ENCODE results near the gene RBX1. TPM values are rescaled to one million over a fixed set of nuclear protein-coding genes. Genes with fewer than 3 reads are reported as not detected.
A peak's percentile ranks its signal among the peaks of the same experiment; 100 is the strongest.
"Not testable (repeated sequence)": the region's sequence is repeated elsewhere in the genome, so short reads cannot be mapped to it uniquely, and the experiment has no call there.

Gene RBX1
- total RNA-seq, 1 donor from 2014 or later = 60.9 TPM

DNA sequence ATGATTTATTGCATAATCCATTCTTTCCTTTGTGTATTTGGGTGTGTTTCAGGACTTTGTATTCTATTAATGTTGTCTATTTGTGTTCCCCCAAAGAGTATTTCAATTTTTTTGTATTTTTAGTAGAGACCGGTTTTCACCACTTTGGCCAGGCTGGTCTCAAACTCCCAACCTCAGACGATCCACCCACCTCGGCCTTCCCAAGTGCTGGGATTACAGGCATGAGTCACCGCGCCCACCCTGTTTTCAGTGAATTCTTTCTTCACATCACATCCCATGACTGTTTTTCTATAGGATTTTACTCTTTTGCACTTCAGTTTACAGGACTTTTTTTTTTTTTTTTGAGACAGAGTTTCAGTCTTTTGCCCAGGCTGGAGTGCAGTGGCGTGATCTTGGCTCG, 46.3 kb downstream of the RBX1 start:
- Mint-ChIP-seq H3K27me3 (peaks cover 11% of the 10 kb centered on the region), H3K9me3 (ENCODE audit: low read depth) (peaks cover 5% of the 10 kb centered on the region), H3K4me1 (ENCODE audit: low read depth) (peaks cover 17% of the 10 kb centered on the region), H3K27ac (peak overlapping the region; percentile 82), H3K4me3 (ENCODE audit: low read depth) (no peak overlapping the region), H3K36me3 (ENCODE audit: insufficient read depth) (no peaks in the 10 kb centered on the region)
- no peak for DNase-seq (ENCODE audit: low spot score, unreplicated experiment)
- TF ChIP-seq, protein P1, sequence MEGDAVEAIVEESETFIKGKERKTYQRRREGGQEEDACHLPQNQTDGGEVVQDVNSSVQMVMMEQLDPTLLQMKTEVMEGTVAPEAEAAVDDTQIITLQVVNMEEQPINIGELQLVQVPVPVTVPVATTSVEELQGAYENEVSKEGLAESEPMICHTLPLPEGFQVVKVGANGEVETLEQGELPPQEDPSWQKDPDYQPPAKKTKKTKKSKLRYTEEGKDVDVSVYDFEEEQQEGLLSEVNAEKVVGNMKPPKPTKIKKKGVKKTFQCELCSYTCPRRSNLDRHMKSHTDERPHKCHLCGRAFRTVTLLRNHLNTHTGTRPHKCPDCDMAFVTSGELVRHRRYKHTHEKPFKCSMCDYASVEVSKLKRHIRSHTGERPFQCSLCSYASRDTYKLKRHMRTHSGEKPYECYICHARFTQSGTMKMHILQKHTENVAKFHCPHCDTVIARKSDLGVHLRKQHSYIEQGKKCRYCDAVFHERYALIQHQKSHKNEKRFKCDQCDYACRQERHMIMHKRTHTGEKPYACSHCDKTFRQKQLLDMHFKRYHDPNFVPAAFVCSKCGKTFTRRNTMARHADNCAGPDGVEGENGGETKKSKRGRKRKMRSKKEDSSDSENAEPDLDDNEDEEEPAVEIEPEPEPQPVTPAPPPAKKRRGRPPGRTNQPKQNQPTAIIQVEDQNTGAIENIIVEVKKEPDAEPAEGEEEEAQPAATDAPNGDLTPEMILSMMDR (IDR thresholded peaks at IDR 0.05; ENCODE audit: unreplicated experiment) = no peak

DNA sequence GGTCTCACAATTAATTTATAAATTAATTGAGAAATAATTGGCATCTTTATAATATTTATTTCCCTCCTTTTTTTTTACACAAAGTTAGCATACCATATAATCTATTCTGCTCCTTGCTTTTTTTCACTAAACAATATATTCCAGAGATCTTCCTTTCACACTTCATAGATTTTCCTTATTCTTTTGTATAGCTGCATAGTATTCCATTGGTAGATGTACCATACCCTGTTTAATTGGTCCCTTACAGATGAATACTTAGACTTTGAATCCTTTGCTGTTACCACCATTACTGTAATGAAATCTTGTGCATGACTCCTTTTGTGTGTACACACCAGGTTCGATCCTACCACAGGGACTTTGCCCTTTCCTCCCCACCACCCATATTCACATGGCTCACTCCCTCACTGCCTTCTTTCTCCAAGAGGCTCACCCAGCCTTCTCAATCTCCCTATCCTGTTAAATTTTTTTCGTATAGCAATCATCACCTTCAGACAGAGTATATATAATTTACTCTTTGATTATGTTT, 48.9 kb downstream of the RBX1 start:
- TF ChIP-seq, protein P1 (IDR thresholded peaks at IDR 0.05; ENCODE audit: unreplicated experiment) = no peak
- H3K4me3 Mint-ChIP-seq (ENCODE audit: low read depth) = no peak overlapping the region

DNA sequence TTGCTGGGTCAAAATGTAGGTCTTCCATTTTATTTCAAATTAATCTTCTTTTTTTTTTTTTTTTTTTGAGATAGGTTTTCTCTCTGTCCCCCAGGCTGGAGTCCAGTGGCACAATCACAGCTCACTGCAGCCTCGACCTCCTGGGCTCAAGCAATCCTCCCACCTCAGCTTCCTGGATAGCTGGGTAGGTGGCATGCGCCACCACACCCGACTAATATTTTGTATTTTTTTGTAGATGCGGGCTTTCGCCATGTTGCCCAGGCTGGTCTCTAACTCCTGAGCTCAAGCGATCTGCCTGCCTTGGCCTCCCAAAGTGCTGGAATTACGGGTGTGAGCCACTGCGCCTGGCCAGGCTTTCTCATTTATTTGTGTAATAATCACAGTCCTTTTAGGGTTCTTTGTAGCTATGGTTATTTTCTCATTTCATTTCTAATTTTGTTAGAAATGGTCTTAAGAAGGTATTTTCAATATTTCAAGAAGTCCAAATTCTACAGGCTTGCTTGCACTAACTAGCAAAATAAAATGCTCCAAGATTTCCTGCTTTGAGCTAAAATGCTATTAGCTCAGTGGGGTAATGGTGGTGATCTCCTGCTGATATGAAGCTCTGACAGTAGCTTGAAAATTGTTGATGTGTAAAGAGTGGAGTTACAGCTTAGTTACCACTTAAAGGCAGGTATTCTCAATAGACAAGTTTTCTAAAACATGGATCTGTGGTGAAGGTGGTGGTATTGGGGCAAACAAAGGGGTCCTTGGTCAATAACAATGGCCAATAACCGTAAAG, 50.0 kb downstream of the RBX1 start:
- Mint-ChIP-seq H3K4me1 (ENCODE audit: low read depth) (peaks cover 22% of the 10 kb centered on the region), H3K4me3 (ENCODE audit: low read depth) (no peak overlapping the region), H3K27ac (peak overlapping the region; percentile 96), H3K27me3 (no peaks in the 10 kb centered on the region), H3K36me3 (ENCODE audit: insufficient read depth) (no peaks in the 10 kb centered on the region), H3K9me3 (ENCODE audit: low read depth) (peaks cover 5% of the 10 kb centered on the region)
- TF ChIP-seq, protein P1 (IDR thresholded peaks at IDR 0.05; ENCODE audit: unreplicated experiment) = no peak
- DNase-seq (ENCODE audit: low spot score, unreplicated experiment) = no peak

More for the DNA sequence above, 48.9 kb downstream of the RBX1 start:
- peaks cover 5% of the 10 kb centered on the region for H3K9me3 Mint-ChIP-seq (ENCODE audit: low read depth)
- H3K4me1 Mint-ChIP-seq (ENCODE audit: low read depth) = peaks cover 22% of the 10 kb centered on the region
- H3K27me3 Mint-ChIP-seq = no peaks in the 10 kb centered on the region
- no peak for DNase-seq (ENCODE audit: low spot score, unreplicated experiment)
- peak overlapping the region; percentile 57 for H3K27ac Mint-ChIP-seq
- no peaks in the 10 kb centered on the region for H3K36me3 Mint-ChIP-seq (ENCODE audit: insufficient read depth)

DNA sequence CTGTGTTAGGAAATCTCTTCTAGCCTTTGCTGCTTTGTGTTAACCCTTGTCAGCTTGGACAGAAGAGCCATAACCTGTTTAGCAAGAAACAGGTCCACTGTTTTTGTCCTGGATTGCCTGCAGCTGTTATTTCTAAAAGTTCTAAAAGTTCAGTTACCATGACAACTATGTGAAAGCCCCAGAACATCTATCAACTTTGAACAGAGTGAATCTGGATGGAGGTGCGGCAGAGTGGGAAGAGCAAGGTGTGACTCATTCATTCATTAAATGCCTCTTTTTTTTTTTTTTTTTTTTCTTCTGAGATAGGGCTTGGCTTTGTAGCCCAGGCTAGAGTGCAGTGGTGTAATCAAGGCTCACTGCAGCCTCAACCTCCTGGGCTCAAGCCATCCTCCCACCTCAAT, 50.5 kb downstream of the RBX1 start:
- H3K4me1 Mint-ChIP-seq (ENCODE audit: low read depth) = peaks cover 22% of the 10 kb centered on the region
- H3K9me3 Mint-ChIP-seq (ENCODE audit: low read depth) = peaks cover 5% of the 10 kb centered on the region
- H3K36me3 Mint-ChIP-seq (ENCODE audit: insufficient read depth) = no peaks in the 10 kb centered on the region
- H3K27ac Mint-ChIP-seq = peak overlapping the region; percentile 96
- H3K4me3 Mint-ChIP-seq (ENCODE audit: low read depth) = no peak overlapping the region
- TF ChIP-seq, protein P1 (IDR thresholded peaks at IDR 0.05; ENCODE audit: unreplicated experiment) = no peak
- H3K27me3 Mint-ChIP-seq = no peaks in the 10 kb centered on the region
- peak; percentile 11 for DNase-seq (ENCODE audit: low spot score, unreplicated experiment)

DNA sequence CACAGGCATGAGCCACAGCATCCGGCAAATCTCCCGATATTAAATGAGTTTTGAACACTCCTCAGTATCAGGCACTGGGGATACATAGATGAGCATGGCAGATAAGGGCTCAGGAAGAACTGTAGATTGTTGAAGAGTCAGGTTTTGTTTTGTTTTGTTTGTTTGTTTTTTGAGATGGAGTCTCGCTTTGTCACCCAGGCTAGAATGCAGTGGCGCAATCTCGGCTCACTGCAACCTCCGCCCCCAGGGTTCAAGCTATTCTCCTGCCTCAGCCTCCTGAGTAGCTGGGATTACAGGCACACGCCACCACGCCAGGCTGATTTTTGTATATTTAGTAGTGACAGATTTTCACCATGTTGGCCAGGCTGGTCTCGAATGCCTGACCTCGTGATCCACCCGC, 51.2 kb downstream of the RBX1 start:
- not testable (repeated sequence) for H3K9me3 Mint-ChIP-seq (ENCODE audit: low read depth); DNase-seq (ENCODE audit: low spot score, unreplicated experiment); H3K4me3 Mint-ChIP-seq (ENCODE audit: low read depth); H3K36me3 Mint-ChIP-seq (ENCODE audit: insufficient read depth); H3K27me3 Mint-ChIP-seq
- H3K27ac Mint-ChIP-seq = peak overlapping the region; percentile 96
- H3K4me1 Mint-ChIP-seq (ENCODE audit: low read depth) = peaks cover 22% of the 10 kb centered on the region

DNA sequence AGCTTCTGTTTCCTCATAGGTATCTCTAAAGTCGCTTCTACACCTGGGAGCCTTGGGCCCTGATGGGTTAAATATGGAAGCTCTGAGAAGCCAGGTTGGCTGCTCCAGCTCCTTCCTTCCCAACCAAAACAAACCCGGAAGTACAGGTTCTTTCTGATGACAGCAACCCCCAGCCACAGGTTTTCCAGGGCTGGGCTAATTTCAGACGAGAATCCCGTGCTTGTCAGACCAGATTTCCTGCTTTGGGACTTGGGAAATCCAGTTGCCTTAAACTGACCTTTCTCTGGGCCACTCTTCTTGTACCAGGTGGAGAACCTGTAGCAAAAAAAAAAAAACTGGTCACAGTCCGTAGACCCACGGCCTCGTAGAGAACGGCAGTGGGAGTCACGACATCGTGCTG, 51.9 kb downstream of the RBX1 start:
- Mint-ChIP-seq H3K4me3 (ENCODE audit: low read depth) (no peak overlapping the region), H3K36me3 (ENCODE audit: insufficient read depth) (no peaks in the 10 kb centered on the region), H3K27me3 (no peaks in the 10 kb centered on the region), H3K4me1 (ENCODE audit: low read depth) (peaks cover 22% of the 10 kb centered on the region), H3K9me3 (ENCODE audit: low read depth) (peaks cover 5% of the 10 kb centered on the region), H3K27ac (peak overlapping the region; percentile 96)
- TF ChIP-seq, protein P1 (IDR thresholded peaks at IDR 0.05; ENCODE audit: unreplicated experiment) = no peak
- no peak for DNase-seq (ENCODE audit: low spot score, unreplicated experiment)
